IMR-90 (cell line): ENCODE results near the gene PID1. TPM values are rescaled to one million over a fixed set of nuclear protein-coding genes. Genes with fewer than 3 reads are reported as not detected.

ENCODE experiments used
- ATAC-seq: fragments of 200-7000 bp; cut with Tn5 transposase; 2 replicates; pipeline ENCODE4 v1.9.1; 2020; ENCODE audit warnings: low read depth, mild to moderate bottlenecking, moderate library complexity
- BruUV-seq: library from RNA; stranded (reverse); fragments of 400-500 nt; replicated peaks from 2 replicates; lab custom pipeline; 2021; lab: Mats Ljungman, UMichigan
- CTCF ChIA-PET: fragments of 300-600 bp; formaldehyde crosslinking; extraction: SDS; loops from one replicate; lab custom pipeline; 2021; ENCODE audit warnings: antibody characterized with exemption; lab: Yijun Ruan, JAX
- POLR2A ChIA-PET: fragments of 300-600 bp; sonication (Branson Sonifier 250); formaldehyde crosslinking; loops from one replicate; lab custom pipeline; 2022; ENCODE audit warnings: antibody characterized with exemption; ENCODE audit not compliant: unreplicated experiment; lab: Charles Lee
- DNase-seq: peaks from one replicate; pipeline ENCODE4 v3.0.0; 2013
- H2AFZ ChIP-seq: replicated peaks from 2 replicates; pipeline ENCODE3; 2013; ENCODE audit warnings: low read length, mild to moderate bottlenecking; ENCODE audit not compliant: poor library complexity
- H2AK5ac ChIP-seq: 2 replicates; pipeline ENCODE4 v1.6.1; 2013; ENCODE audit warnings: low read depth, low read length, inconsistent platforms
- H2AK9ac ChIP-seq: replicated peaks from 2 replicates; pipeline ENCODE3; 2013; ENCODE audit warnings: mild to moderate bottlenecking, low read depth, low read length, moderate library complexity; ENCODE audit not compliant: poor library complexity
- H2BK120ac ChIP-seq: 2 replicates; pipeline ENCODE4 v1.6.1; 2013; ENCODE audit warnings: low read depth, low read length, inconsistent platforms
- H2BK15ac ChIP-seq: 3 replicates; pipeline ENCODE4 v1.6.1; 2013; ENCODE audit warnings: low read depth, low read length, inconsistent platforms
- H2BK20ac ChIP-seq: 2 replicates; pipeline ENCODE4 v1.6.1; 2013; ENCODE audit warnings: low read depth, mild to moderate bottlenecking, inconsistent platforms, low read length, moderate library complexity
- H2BK5ac ChIP-seq: 2 replicates; pipeline ENCODE4 v1.6.1; 2013; ENCODE audit warnings: mild to moderate bottlenecking, low read depth, low read length, inconsistent platforms; ENCODE audit not compliant: poor library complexity, severe bottlenecking
- H3K14ac ChIP-seq: replicated peaks from 2 replicates; pipeline ENCODE4 v1.6.1; 2013; ENCODE audit warnings: low read depth, low read length, inconsistent platforms
- H3K18ac ChIP-seq: 2 replicates; pipeline ENCODE4 v1.6.1; 2013; ENCODE audit warnings: low read depth, low read length, control low read depth
- H3K23ac ChIP-seq: 2 replicates; pipeline ENCODE4 v1.6.1; 2013; ENCODE audit warnings: low read depth, low read length, inconsistent platforms
- H3K27ac ChIP-seq: 2 replicates; pipeline ENCODE4 v1.5.1; 2013; ENCODE audit warnings: mild to moderate bottlenecking, control low read depth, low read length; ENCODE audit not compliant: insufficient read depth
- H3K27me3 ChIP-seq: 2 replicates; pipeline ENCODE4 v1.6.1; 2013; ENCODE audit warnings: low read length; ENCODE audit not compliant: control insufficient read depth, insufficient read depth
- H3K36me3 ChIP-seq: 2 replicates; pipeline ENCODE4 v1.6.1; 2013; ENCODE audit warnings: low read length, mixed read lengths; ENCODE audit not compliant: control insufficient read depth, insufficient read depth
- H3K4ac ChIP-seq: 2 replicates; pipeline ENCODE4 v1.6.1; 2013; ENCODE audit warnings: low read depth, low read length, inconsistent platforms
- H3K4me1 ChIP-seq: 2 replicates; pipeline ENCODE4 v1.6.1; 2013; ENCODE audit warnings: low read length, mixed read lengths; ENCODE audit not compliant: control insufficient read depth, insufficient read depth
- H3K4me2 ChIP-seq: 2 replicates; pipeline ENCODE4 v1.6.1; 2013; ENCODE audit warnings: low read depth, mild to moderate bottlenecking, control low read depth, low read length, moderate library complexity
- H3K4me3 ChIP-seq: 2 replicates; pipeline ENCODE4 v1.5.1; 2013; ENCODE audit warnings: low read depth, mild to moderate bottlenecking, control low read depth, low read length, moderate library complexity; ENCODE audit not compliant: insufficient read depth
- H3K56ac ChIP-seq: 2 replicates; pipeline ENCODE4 v1.6.1; 2013; ENCODE audit warnings: low read length, inconsistent platforms; ENCODE audit not compliant: insufficient read depth; ENCODE audit errors: extremely low read depth
- H3K79me1 ChIP-seq, 2 experiments: 2 replicates each; pipeline ENCODE4 v1.6.1; 2013; ENCODE audit warnings: low read length in 2 of 2, inconsistent platforms in 1 of 2, low read depth in 1 of 2
- H3K9ac ChIP-seq: 2 replicates; pipeline ENCODE4 v1.6.1; 2013; ENCODE audit warnings: low read depth, low read length, control low read depth
- H3K9me1 ChIP-seq: 2 replicates; pipeline ENCODE4 v1.6.1; 2013; ENCODE audit warnings: low read length, inconsistent platforms; ENCODE audit not compliant: insufficient read depth
- H3K9me3 ChIP-seq: 2 replicates; pipeline ENCODE4 v1.6.1; 2013; ENCODE audit warnings: low read length; ENCODE audit not compliant: control insufficient read depth, insufficient read depth
- H4K20me1 ChIP-seq: 2 replicates; pipeline ENCODE4 v1.6.1; 2013; ENCODE audit warnings: low read length, inconsistent platforms; ENCODE audit not compliant: insufficient read depth
- H4K5ac ChIP-seq: 2 replicates; pipeline ENCODE4 v1.6.1; 2013; ENCODE audit warnings: mild to moderate bottlenecking, low read depth, low read length, control low read depth
- H4K8ac ChIP-seq, 2 experiments: 2 replicates each; pipeline ENCODE4 v1.6.1; 2013; ENCODE audit warnings: low read depth in 2 of 2, low read length in 2 of 2, control low read depth in 1 of 2, inconsistent platforms in 1 of 2
- H4K91ac ChIP-seq: 2 replicates; pipeline ENCODE4 v1.6.1; 2013; ENCODE audit warnings: low read depth, low read length, inconsistent platforms; ENCODE audit not compliant: insufficient read depth
- CTCF ChIP-seq: conservative IDR thresholded peaks from 2 replicates; pipeline ENCODE4 v1.5.1; 2012; ENCODE audit warnings: mild to moderate bottlenecking, low read depth, low read length, improper control_type of control experiment
- MAZ ChIP-seq: IDR thresholded peaks from 2 replicates; pipeline ENCODE4 v1.6.1; 2012; ENCODE audit warnings: low read depth, mild to moderate bottlenecking, low read length, improper control_type of control experiment, moderate library complexity, borderline replicate concordance
- MXI1 ChIP-seq: IDR thresholded peaks from 2 replicates; pipeline ENCODE4 v1.6.1; 2012; ENCODE audit warnings: low read depth, mild to moderate bottlenecking, low read length, moderate library complexity, borderline replicate concordance
- RAD21 ChIP-seq: IDR thresholded peaks from 2 replicates; pipeline ENCODE4 v1.6.1; 2012; ENCODE audit warnings: low read length, improper control_type of control experiment
- RFX5 ChIP-seq: IDR thresholded peaks from 2 replicates; pipeline ENCODE4 v1.8.0; 2012; ENCODE audit warnings: low read depth, mild to moderate bottlenecking, low read length, moderate library complexity
- WGBS, 2 experiments: methylation state at CpG; one replicate each; pipeline versions ENCODE4 v1.1.5 to v1.1.7; 2013; ENCODE audit warnings: missing lambda C conversion rate in 2 of 2; ENCODE audit not compliant: insufficient read length in 1 of 2; ENCODE audit errors: extremely low coverage in 2 of 2; 5-methylcytosine and 5-hydroxymethylcytosine counted together
- dilution Hi-C: fragments of 300-500 bp; cut with HindIII; formaldehyde crosslinking; loops from one replicate; pipeline ENCODE4 v1.14.3; 2018; ENCODE audit warnings: low sequenced_read_pairs; ENCODE audit not compliant: unreplicated experiment
- in situ Hi-C: fragments of 300-500 bp; cut with MboI; formaldehyde crosslinking; loops from 3 replicates; pipeline ENCODE4 v1.14.3; 2019; ENCODE audit warnings: low sequenced_read_pairs, inconsistent platforms, mixed read lengths
- intact Hi-C: fragments of 100-400 bp; cut with micrococcal nuclease; formaldehyde crosslinking; loops from 2 replicates; pipeline ENCODE4 v1.10.0; 2022
- polyA plus RNA-seq, 3 experiments: library from polyadenylated mRNA; depleted of rRNA; stranded (reverse); fragments of >200 nt; gene quantifications; 2 replicates each; pipeline ENCODE4 v1.2.3, GENCODE V29; 2012; ENCODE audit warnings: low replicate concordance in 1 of 3
- total RNA-seq: library from RNA; depleted of rRNA; stranded (reverse); fragments of >200 nt; gene quantifications from 2 replicates; pipeline ENCODE4 v1.2.3, GENCODE V29; 2012

The PID1 gene
- total and polyA plus RNA-seq, 2 of the 4 experiments (the other 2 are of a cell fraction) = 0.90 to 1.9 TPM

- Histone ChIP-seq H2BK120ac (no peak overlapping the region), H3K9me3 (peaks cover 10% of the 10 kb centered on the region), H3K18ac (no peak overlapping the region), H2BK15ac (no peak overlapping the region), H4K20me1 (no peaks in the 10 kb centered on the region), H2BK20ac (no peak overlapping the region), H3K27ac (no peak overlapping the region), H4K5ac (no peak overlapping the region), H2AK9ac (no peak overlapping the region), H3K4me2 (no peak overlapping the region), H3K23ac (no peak overlapping the region), H3K14ac (no peak overlapping the region), H4K8ac (no peak overlapping the region), H2AFZ (no peak overlapping the region), H3K4ac (no peak overlapping the region), H3K56ac (no peak overlapping the region), H3K9ac (no peak overlapping the region), H3K9me1 (no peaks in the 10 kb centered on the region), H3K79me1 (no peaks in the 10 kb centered on the region), H3K4me1 (no peaks in the 10 kb centered on the region), H3K4me3 (no peak overlapping the region), H3K36me3 (no peaks in the 10 kb centered on the region), H2BK5ac (no peak overlapping the region), H2AK5ac (no peak overlapping the region), H4K91ac (no peak overlapping the region), H3K27me3 (no peaks in the 10 kb centered on the region)
- WGBS, 2 experiments = 86% methylated on average over 8 of the region's 12 CpGs; no CpG with 5 or more reads in 1 of the 2 experiments
- dilution Hi-C loops = no loop called here
- ATAC-seq = no peak
- POLR2A ChIA-PET = no interaction called here
- CTCF ChIA-PET = no interaction called here
- in situ Hi-C loops = no loop called here
- no peak for TF ChIP-seq MAZ
- no peak for TF ChIP-seq RAD21
- no peak for TF ChIP-seq MXI1
- no peak for TF ChIP-seq RFX5
- TF ChIP-seq CTCF = no peak
- intact Hi-C loops = no loop called here
- no TSS peak for BruUV-seq
- no peak for DNase-seq
These were observed 243.6 kb downstream of the PID1 start for GRCh38 chr2:229027353-229028105.
